IMR-90 (cell line): Measurements from ENCODE around the gene PITPNM3.

Source experiments
- BHLHE40 ChIP-seq: fragments of 150-350 bp; IDR thresholded peaks from 2 replicates; pipeline ENCODE4 v1.6.1; 2016; ENCODE audit warnings: mild to moderate bottlenecking, low read depth, low read length
- MAZ ChIP-seq: IDR thresholded peaks from 2 replicates; pipeline ENCODE4 v1.6.1; 2012; ENCODE audit warnings: low read depth, mild to moderate bottlenecking, low read length, improper control_type of control experiment, moderate library complexity, borderline replicate concordance
- POLR2A ChIP-seq: IDR thresholded peaks from 2 replicates; pipeline ENCODE4 v1.6.1; 2012; ENCODE audit warnings: mild to moderate bottlenecking, low read depth, low read length
- RAD21 ChIP-seq: IDR thresholded peaks from 2 replicates; pipeline ENCODE4 v1.6.1; 2012; ENCODE audit warnings: low read length, improper control_type of control experiment
- RFX5 ChIP-seq: IDR thresholded peaks from 2 replicates; pipeline ENCODE4 v1.8.0; 2012; ENCODE audit warnings: low read depth, mild to moderate bottlenecking, low read length, moderate library complexity
- TF ChIP-seq, protein P1 (sequence below): conservative IDR thresholded peaks from 2 replicates; pipeline ENCODE4 v1.5.1; 2012; ENCODE audit warnings: mild to moderate bottlenecking, low read depth, low read length, improper control_type of control experiment
- TF ChIP-seq, protein P2 (sequence below): fragments of 150-350 bp; IDR thresholded peaks from 2 replicates; pipeline ENCODE4 v1.6.1; 2017; ENCODE audit warnings: mild to moderate bottlenecking, antibody characterized with exemption, low read length, low read depth

DNA sequence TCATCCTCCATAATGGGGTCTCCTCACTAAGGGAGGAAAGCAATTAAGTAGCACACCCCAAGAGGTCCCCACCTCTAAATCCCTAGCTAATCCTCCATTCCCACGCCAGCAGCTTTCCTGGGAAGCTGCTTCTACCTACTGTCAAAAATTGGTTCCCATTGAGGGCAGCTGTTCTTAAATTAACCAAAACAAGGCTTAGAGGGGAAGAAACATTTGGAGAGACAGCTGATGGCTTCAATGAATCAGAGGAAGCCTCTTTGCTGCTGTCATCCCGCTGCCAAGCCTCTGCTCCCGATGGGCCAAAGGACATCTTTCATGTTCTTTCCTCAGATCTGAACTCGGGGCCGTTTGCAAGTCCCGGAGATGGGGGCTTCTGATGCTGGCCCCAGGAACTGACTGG, 148.1 kb downstream of the PITPNM3 start:
- TF ChIP-seq, protein P1, sequence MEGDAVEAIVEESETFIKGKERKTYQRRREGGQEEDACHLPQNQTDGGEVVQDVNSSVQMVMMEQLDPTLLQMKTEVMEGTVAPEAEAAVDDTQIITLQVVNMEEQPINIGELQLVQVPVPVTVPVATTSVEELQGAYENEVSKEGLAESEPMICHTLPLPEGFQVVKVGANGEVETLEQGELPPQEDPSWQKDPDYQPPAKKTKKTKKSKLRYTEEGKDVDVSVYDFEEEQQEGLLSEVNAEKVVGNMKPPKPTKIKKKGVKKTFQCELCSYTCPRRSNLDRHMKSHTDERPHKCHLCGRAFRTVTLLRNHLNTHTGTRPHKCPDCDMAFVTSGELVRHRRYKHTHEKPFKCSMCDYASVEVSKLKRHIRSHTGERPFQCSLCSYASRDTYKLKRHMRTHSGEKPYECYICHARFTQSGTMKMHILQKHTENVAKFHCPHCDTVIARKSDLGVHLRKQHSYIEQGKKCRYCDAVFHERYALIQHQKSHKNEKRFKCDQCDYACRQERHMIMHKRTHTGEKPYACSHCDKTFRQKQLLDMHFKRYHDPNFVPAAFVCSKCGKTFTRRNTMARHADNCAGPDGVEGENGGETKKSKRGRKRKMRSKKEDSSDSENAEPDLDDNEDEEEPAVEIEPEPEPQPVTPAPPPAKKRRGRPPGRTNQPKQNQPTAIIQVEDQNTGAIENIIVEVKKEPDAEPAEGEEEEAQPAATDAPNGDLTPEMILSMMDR, result no peak
- TF ChIP-seq RAD21 (no peak), POLR2A (no peak), BHLHE40 (no peak), MAZ (no peak), RFX5 (no peak)
- TF ChIP-seq, protein P2, sequence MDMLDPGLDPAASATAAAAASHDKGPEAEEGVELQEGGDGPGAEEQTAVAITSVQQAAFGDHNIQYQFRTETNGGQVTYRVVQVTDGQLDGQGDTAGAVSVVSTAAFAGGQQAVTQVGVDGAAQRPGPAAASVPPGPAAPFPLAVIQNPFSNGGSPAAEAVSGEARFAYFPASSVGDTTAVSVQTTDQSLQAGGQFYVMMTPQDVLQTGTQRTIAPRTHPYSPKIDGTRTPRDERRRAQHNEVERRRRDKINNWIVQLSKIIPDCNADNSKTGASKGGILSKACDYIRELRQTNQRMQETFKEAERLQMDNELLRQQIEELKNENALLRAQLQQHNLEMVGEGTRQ, result no peak
